ENCODE measurements around the gene KDELR1. TPM values are rescaled to one million over a fixed set of nuclear protein-coding genes. Genes with fewer than 3 reads are reported as not detected.
A peak's percentile ranks its signal among the peaks of the same experiment; 100 is the strongest.

Gene KDELR1
- total and polyA plus RNA-seq, 2 of the 13 experiments (the other 11 are each of a cell fraction or from before 2014, with no cell fraction given), result 134 to 185 TPM

DNA sequence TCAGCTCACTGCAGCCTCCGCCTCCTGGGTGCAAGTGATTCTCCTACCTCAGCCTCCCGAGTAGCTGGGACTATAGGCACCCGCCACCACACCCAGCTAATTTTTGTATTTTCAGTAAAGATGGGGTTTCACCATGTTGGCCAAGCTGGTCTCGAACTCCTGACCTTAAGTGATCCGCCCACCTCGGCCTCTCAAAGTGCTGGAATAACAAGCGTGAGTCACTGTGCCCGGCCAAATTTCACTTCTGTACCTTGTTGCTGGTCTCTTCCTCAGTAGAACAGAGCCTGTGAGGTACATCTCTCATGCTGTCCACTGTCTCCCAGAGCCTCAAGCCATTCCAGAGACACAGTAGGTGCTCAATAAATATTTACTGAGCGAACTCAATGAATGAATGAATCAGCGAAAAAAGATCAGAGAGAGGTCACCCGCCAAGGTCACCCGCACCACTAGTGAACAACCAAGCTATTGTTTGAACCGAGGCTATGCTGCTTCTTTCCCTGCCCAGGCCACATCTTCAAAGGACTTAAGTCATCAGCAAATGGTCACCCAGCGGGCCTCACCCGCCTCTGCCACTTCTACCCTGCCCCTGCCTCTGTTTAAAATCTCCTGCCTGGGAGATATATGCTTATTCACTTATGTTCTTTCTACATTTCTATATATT is 36.9 kb downstream of the KDELR1 start (continued):
- TF ChIP-seq, protein P1, sequence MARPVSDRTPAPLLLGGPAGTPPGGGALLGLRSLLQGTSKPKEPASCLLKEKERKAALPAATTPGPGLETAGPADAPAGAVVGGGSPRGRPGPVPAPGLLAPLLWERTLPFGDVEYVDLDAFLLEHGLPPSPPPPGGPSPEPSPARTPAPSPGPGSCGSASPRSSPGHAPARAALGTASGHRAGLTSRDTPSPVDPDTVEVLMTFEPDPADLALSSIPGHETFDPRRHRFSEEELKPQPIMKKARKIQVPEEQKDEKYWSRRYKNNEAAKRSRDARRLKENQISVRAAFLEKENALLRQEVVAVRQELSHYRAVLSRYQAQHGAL (CRISPR knock-in tag; IDR thresholded peaks at IDR 0.05; ENCODE audit: not compliant biosample characterization), result no peak
- TF ChIP-seq KDM4B (CRISPR knock-in tag; IDR thresholded peaks at IDR 0.05) (0 out of 2 replicates have a peak, but pooled peaks have one; percentile 25), NR2C2 (CRISPR knock-in tag; IDR thresholded peaks at IDR 0.05; ENCODE audit: borderline replicate concordance) (0 out of 2 replicates have a peak, but pooled peaks have one; percentile 43), NCOR1 (IDR thresholded peaks at IDR 0.05; ENCODE audit: borderline replicate concordance, low read length) (peak; percentile 56; the same call in 1 of the 2 replicates), PHF5A (CRISPR knock-in tag; IDR thresholded peaks at IDR 0.05; ENCODE audit: low read depth, unreplicated experiment) (peak; percentile 45), ZFP1 (CRISPR knock-in tag; IDR thresholded peaks at IDR 0.05) (no peak), ZNF607 (CRISPR knock-in tag; IDR thresholded peaks at IDR 0.05; ENCODE audit: borderline replicate concordance) (no peak), PRPF4 (IDR thresholded peaks at IDR 0.05; ENCODE audit: low read depth, low read length, poor library complexity, severe bottlenecking) (no peak), TEAD3 (CRISPR knock-in tag; optimal IDR thresholded peaks at IDR 0.05; ENCODE audit: borderline replicate concordance) (peak; percentile 93), SALL2 (CRISPR knock-in tag; IDR thresholded peaks at IDR 0.05) (no peak), SRSF1 (optimal IDR thresholded peaks at IDR 0.05; ENCODE audit: low read depth, low read length) (no peak), GZF1 (CRISPR knock-in tag; IDR thresholded peaks at IDR 0.05) (no peak), ZNF749 (CRISPR knock-in tag; IDR thresholded peaks at IDR 0.05; ENCODE audit: borderline replicate concordance) (no peak), HNRNPK (IDR thresholded peaks at IDR 0.05; ENCODE audit: low read depth, low read length, poor library complexity, severe bottlenecking) (no peak), MEF2D (CRISPR knock-in tag; IDR thresholded peaks at IDR 0.05) (peak; percentile 72; the same call in 1 of the 2 replicates)
- TF ChIP-seq, protein P2, sequence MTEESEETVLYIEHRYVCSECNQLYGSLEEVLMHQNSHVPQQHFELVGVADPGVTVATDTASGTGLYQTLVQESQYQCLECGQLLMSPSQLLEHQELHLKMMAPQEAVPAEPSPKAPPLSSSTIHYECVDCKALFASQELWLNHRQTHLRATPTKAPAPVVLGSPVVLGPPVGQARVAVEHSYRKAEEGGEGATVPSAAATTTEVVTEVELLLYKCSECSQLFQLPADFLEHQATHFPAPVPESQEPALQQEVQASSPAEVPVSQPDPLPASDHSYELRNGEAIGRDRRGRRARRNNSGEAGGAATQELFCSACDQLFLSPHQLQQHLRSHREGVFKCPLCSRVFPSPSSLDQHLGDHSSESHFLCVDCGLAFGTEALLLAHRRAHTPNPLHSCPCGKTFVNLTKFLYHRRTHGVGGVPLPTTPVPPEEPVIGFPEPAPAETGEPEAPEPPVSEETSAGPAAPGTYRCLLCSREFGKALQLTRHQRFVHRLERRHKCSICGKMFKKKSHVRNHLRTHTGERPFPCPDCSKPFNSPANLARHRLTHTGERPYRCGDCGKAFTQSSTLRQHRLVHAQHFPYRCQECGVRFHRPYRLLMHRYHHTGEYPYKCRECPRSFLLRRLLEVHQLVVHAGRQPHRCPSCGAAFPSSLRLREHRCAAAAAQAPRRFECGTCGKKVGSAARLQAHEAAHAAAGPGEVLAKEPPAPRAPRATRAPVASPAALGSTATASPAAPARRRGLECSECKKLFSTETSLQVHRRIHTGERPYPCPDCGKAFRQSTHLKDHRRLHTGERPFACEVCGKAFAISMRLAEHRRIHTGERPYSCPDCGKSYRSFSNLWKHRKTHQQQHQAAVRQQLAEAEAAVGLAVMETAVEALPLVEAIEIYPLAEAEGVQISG (CRISPR knock-in tag; IDR thresholded peaks at IDR 0.05), result peak; percentile 35; the same call in 1 of the 2 replicates
- TF ChIP-seq, protein P3, sequence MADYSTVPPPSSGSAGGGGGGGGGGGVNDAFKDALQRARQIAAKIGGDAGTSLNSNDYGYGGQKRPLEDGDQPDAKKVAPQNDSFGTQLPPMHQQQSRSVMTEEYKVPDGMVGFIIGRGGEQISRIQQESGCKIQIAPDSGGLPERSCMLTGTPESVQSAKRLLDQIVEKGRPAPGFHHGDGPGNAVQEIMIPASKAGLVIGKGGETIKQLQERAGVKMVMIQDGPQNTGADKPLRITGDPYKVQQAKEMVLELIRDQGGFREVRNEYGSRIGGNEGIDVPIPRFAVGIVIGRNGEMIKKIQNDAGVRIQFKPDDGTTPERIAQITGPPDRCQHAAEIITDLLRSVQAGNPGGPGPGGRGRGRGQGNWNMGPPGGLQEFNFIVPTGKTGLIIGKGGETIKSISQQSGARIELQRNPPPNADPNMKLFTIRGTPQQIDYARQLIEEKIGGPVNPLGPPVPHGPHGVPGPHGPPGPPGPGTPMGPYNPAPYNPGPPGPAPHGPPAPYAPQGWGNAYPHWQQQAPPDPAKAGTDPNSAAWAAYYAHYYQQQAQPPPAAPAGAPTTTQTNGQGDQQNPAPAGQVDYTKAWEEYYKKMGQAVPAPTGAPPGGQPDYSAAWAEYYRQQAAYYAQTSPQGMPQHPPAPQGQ (CRISPR knock-in tag; IDR thresholded peaks at IDR 0.05; ENCODE audit: borderline replicate concordance), result peak; percentile 63; the same call in 1 of the 2 replicates
- TF ChIP-seq, protein P4, sequence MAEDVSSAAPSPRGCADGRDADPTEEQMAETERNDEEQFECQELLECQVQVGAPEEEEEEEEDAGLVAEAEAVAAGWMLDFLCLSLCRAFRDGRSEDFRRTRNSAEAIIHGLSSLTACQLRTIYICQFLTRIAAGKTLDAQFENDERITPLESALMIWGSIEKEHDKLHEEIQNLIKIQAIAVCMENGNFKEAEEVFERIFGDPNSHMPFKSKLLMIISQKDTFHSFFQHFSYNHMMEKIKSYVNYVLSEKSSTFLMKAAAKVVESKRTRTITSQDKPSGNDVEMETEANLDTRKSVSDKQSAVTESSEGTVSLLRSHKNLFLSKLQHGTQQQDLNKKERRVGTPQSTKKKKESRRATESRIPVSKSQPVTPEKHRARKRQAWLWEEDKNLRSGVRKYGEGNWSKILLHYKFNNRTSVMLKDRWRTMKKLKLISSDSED (CRISPR knock-in tag; IDR thresholded peaks at IDR 0.05), result no peak
- TF ChIP-seq, protein P5, sequence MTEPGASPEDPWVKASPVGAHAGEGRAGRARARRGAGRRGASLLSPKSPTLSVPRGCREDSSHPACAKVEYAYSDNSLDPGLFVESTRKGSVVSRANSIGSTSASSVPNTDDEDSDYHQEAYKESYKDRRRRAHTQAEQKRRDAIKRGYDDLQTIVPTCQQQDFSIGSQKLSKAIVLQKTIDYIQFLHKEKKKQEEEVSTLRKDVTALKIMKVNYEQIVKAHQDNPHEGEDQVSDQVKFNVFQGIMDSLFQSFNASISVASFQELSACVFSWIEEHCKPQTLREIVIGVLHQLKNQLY (CRISPR knock-in tag; IDR thresholded peaks at IDR 0.05), result peak; percentile 87
- TF ChIP-seq, protein P6, sequence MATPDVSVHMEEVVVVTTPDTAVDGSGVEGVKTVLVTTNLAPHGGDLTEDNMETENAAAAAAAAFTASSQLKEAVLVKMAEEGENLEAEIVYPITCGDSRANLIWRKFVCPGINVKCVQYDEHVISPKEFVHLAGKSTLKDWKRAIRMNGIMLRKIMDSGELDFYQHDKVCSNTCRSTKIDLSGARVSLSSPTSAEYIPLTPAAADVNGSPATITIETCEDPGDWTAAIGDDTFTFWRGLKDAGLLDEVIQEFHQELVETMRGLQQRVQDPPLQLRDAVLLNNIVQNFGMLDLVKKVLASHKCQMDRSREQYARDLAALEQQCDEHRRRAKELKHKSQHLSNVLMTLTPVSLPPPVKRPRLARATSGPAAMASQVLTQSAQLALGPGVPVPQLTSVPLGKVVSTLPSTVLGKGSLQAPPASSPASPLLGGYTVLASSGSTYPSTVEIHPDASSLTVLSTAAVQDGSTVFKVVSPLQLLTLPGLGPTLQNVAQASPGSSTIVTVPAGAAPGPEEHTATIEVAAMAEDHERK (CRISPR knock-in tag; IDR thresholded peaks at IDR 0.05; ENCODE audit: low read depth), result no peak

Data from HepG2 (cell line).